Measurements from ENCODE around the gene IL12RB2.

DNA sequence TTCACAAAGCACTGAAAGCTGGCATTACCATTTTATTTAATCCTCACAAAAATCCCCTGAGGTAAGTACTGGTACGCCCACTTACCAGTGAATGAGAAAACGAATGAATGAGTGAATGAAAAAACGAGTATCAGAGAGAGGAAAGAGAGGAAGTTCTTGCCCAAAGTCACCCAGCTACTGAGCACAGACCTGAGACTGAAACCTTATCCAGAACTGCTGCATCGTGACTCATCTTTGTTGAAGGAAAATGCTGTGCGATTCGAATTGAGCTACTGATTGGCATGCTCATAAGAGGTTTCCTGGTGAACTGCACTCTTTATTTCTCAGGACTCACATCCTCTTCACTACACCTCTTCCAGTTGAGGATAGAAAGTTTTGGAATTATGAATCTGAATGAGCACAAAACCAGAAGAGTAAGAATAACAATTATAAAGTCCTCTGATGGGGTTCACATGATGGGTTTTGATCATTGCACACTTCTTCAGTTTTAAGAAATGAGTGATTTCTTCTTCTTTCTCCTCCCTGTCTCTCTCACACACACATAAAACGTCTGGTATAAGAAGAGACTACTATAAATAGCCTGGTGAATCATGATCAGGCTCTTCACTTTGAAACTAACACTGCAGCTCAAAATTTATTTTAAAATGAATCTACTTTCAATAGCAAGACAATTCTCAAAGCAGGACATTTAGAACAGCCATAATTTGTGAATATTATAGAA lies 32.1 kb downstream of the IL12RB2 start:
- TF ChIP-seq POLR2AphosphoS5 (IDR thresholded peaks at IDR 0.05; ENCODE audit: insufficient read depth, low read depth, low read length), result no peak
- TF ChIP-seq, protein P1, sequence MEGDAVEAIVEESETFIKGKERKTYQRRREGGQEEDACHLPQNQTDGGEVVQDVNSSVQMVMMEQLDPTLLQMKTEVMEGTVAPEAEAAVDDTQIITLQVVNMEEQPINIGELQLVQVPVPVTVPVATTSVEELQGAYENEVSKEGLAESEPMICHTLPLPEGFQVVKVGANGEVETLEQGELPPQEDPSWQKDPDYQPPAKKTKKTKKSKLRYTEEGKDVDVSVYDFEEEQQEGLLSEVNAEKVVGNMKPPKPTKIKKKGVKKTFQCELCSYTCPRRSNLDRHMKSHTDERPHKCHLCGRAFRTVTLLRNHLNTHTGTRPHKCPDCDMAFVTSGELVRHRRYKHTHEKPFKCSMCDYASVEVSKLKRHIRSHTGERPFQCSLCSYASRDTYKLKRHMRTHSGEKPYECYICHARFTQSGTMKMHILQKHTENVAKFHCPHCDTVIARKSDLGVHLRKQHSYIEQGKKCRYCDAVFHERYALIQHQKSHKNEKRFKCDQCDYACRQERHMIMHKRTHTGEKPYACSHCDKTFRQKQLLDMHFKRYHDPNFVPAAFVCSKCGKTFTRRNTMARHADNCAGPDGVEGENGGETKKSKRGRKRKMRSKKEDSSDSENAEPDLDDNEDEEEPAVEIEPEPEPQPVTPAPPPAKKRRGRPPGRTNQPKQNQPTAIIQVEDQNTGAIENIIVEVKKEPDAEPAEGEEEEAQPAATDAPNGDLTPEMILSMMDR (IDR thresholded peaks at IDR 0.05; ENCODE audit: extremely low read depth in 1 of 2, insufficient read depth in 1 of 2, low read depth in 1 of 2, low read length in 2 of 2), result no peak
- TF ChIP-seq POLR2A (IDR thresholded peaks at IDR 0.05; ENCODE audit: low read depth, low read length), result no peak
- no peak for TF ChIP-seq EZH2 (IDR thresholded peaks at IDR 0.05; ENCODE audit: borderline replicate concordance, low read depth, low read length, severe bottlenecking)
- no peak for TF ChIP-seq MAX (IDR thresholded peaks at IDR 0.05; ENCODE audit: insufficient read depth, insufficient read length)
- TF ChIP-seq JUN (IDR thresholded peaks at IDR 0.05; ENCODE audit: borderline replicate concordance, insufficient read depth, insufficient read length, low read depth), result no peak
- no peak for TF ChIP-seq MYC (IDR thresholded peaks at IDR 0.05; ENCODE audit: low read depth, low read length)

Data from endothelial cell of umbilical vein (primary cell).